Endodermal cell (in vitro differentiated cells): ENCODE data around the gene ADRA2B. TPM values are rescaled to one million over a fixed set of nuclear protein-coding genes. Genes with fewer than 3 reads are reported as not detected.

ENCODE experiments used
- DNase-seq: peaks from one replicate; pipeline ENCODE4 v3.0.0-alpha.2; 2017
- H3K27ac ChIP-seq: 2 replicates; pipeline ENCODE4 v1.5.1; 2013; ENCODE audit warnings: mild to moderate bottlenecking, low read depth, low read length, moderate library complexity
- H3K27me3 ChIP-seq: 2 replicates; pipeline ENCODE4 v1.6.1; 2013; ENCODE audit warnings: mild to moderate bottlenecking, low read length, moderate library complexity; ENCODE audit not compliant: insufficient read depth, control insufficient read depth, poor library complexity, severe bottlenecking
- H3K36me3 ChIP-seq: 2 replicates; pipeline ENCODE4 v1.7.0; 2013; ENCODE audit warnings: mild to moderate bottlenecking, low read length, moderate library complexity; ENCODE audit not compliant: control insufficient read depth, insufficient read depth
- H3K4me1 ChIP-seq: one replicate; pipeline ENCODE4 v1.7.0; 2013; ENCODE audit warnings: low read length; ENCODE audit not compliant: control insufficient read depth, insufficient read depth
- H3K4me3 ChIP-seq: 2 replicates; pipeline ENCODE4 v1.5.1; 2013; ENCODE audit warnings: mild to moderate bottlenecking, low read length, moderate library complexity
- H3K9ac ChIP-seq: 2 replicates; pipeline ENCODE4 v1.6.1; 2013; ENCODE audit warnings: mild to moderate bottlenecking, low read length, moderate library complexity; ENCODE audit not compliant: poor library complexity, severe bottlenecking; ENCODE audit errors: extremely low read depth
- H3K9me3 ChIP-seq: 2 replicates; pipeline ENCODE4 v1.6.1; 2013; ENCODE audit warnings: mild to moderate bottlenecking, low read length, moderate library complexity; ENCODE audit not compliant: control insufficient read depth
- H3K27ac Mint-ChIP-seq: 2 replicates; pipeline ENCODE4 v1.8.0; 2020; ENCODE audit warnings: mixed read lengths
- H3K27me3 Mint-ChIP-seq: 2 replicates; pipeline ENCODE4 v1.8.0; 2021; ENCODE audit warnings: mild to moderate bottlenecking, mixed read lengths; ENCODE audit not compliant: insufficient read depth
- H3K36me3 Mint-ChIP-seq: 2 replicates; pipeline ENCODE4 v1.8.0; 2020; ENCODE audit warnings: low read depth, mixed read lengths
- H3K4me1 Mint-ChIP-seq: 2 replicates; pipeline ENCODE4 v1.8.0; 2020; ENCODE audit warnings: mixed read lengths
- H3K4me3 Mint-ChIP-seq: 2 replicates; pipeline ENCODE4 v1.8.0; 2020; ENCODE audit warnings: mild to moderate bottlenecking, moderate library complexity, mixed read lengths
- H3K9me3 Mint-ChIP-seq: 2 replicates; pipeline ENCODE4 v1.8.0; 2020; ENCODE audit warnings: mild to moderate bottlenecking, mixed read lengths
- CTCF ChIP-seq: fragments of 200-600 bp; sonication (generic); conservative IDR thresholded peaks from 2 replicates; pipeline ENCODE4 v1.5.0; 2021; ENCODE audit warnings: antibody characterized with exemption, mild to moderate bottlenecking
- WGBS, 2 experiments: methylation state at CpG; one replicate each; pipeline versions ENCODE4 v1.1.5 to v1.1.7; 2013; ENCODE audit warnings: missing lambda C conversion rate in 2 of 2, mixed read lengths in 1 of 2; ENCODE audit not compliant: insufficient coverage in 1 of 2, insufficient read length in 1 of 2; 5-methylcytosine and 5-hydroxymethylcytosine counted together
- long read RNA-seq, 4 experiments: library from polyadenylated mRNA in 2 of 4; library from RNA in 1 of 4; library from capped mRNA in 1 of 4; stranded (forward) in 3 of 4; unstranded in 1 of 4; transcript quantifications; one replicate each; pipeline ENCODE4 v2.0.0, GENCODE V29; 2020 to 2021; ENCODE audit warnings: inconsistent platforms in 1 of 4
- polyA plus RNA-seq, 2 experiments: library from polyadenylated mRNA; stranded (reverse); fragments of 50-300 nt; gene quantifications; one replicate each; pipeline ENCODE4 v1.2.3, GENCODE V29; 2013
- total RNA-seq, 2 donors: library from RNA; stranded (reverse); fragmentation: NEBNext Ultra II Directional in 1 of 2; extraction: Animal tissue kit (Norgen Biotek cat#: 25700) in 1 of 2; gene quantifications; 2 replicates in 1 of 2; 3 replicates in 1 of 2; pipeline ENCODE4 v1.2.1, GENCODE V29; 2021

Gene ADRA2B
- 1 to 10 TPM; 2.4 to 3.8 TPM for total RNA-seq
- polyA plus RNA-seq (2013, experiment 1 of 2): 0.96 TPM
- polyA plus RNA-seq (2013, experiment 2 of 2): 1.1 TPM
- long read RNA-seq, experiment 1, partial matches to known transcripts: 0 of 3 reads
- long read RNA-seq, experiment 1, other reads (novel, unspliced or antisense): 0 of 3 reads
- long read RNA-seq, experiment 2, transcript ADRA2B-201 (1 exons, 3,371 nt): major isoform, 8 of 8 reads
- long read RNA-seq, experiment 2, partial matches to known transcripts: 0 of 8 reads
- long read RNA-seq, experiment 2, other reads (novel, unspliced or antisense): 0 of 8 reads
- long read RNA-seq, experiment 3, transcript ADRA2B-201 (1 exons, 3,371 nt): major isoform, 17 of 18 reads
- long read RNA-seq, experiment 3, partial matches to known transcripts: 0 of 18 reads
- long read RNA-seq, experiment 3, other reads (novel, unspliced or antisense): 1 of 18 reads
- long read RNA-seq, experiment 4: 0 reads

GRCh38 chr2:96116424-96116878, at the start of gene ADRA2B:
ADRA2B (minus strand) TSS chr2:96116571; CDS start chr2:96116149, 422 bp downstream.
- no peak within 1 kb of the TSS for H3K9ac ChIP-seq
- Mint-ChIP-seq H3K4me3 (peak within 1 kb of the TSS; percentile 57), H3K4me1 (no peaks in the 10 kb centered on the region), H3K27me3 (peaks cover 72% of the 10 kb centered on the region), H3K27ac (no peak within 1 kb of the TSS), H3K9me3 (peaks cover 3% of the 10 kb centered on the region), H3K36me3 (no peaks in the 10 kb centered on the region)
- no peaks in the 10 kb centered on the region for H3K4me1 ChIP-seq
- no peak within 1 kb of the TSS for H3K27ac ChIP-seq
- peak within 1 kb of the TSS; percentile 66 for H3K4me3 ChIP-seq
- peak; percentile 95 for DNase-seq
- H3K36me3 ChIP-seq: no peaks in the 10 kb centered on the region
- H3K9me3 ChIP-seq: no peaks in the 10 kb centered on the region
- TF ChIP-seq CTCF: no peak
- 1 to 3% methylated on average over 10 to 64 of the region's 64 CpGs for WGBS, 2 experiments
- H3K27me3 ChIP-seq: peaks cover 55% of the 10 kb centered on the region

- no peaks in the 10 kb centered on the region for H3K27me3 Mint-ChIP-seq
- peak; percentile 79 for DNase-seq
- H3K4me1 ChIP-seq: no peaks in the 10 kb centered on the region
- H3K27ac ChIP-seq: no peak overlapping the region
- no peak for TF ChIP-seq CTCF
- no peaks in the 10 kb centered on the region for H3K36me3 Mint-ChIP-seq
- H3K27me3 ChIP-seq: no peaks in the 10 kb centered on the region
- peaks cover 2% of the 10 kb centered on the region for H3K9me3 Mint-ChIP-seq
- WGBS, 2 experiments: 82 to 87% methylated on average over 8 to 18 of the region's 18 CpGs
- no peak overlapping the region for H3K4me3 Mint-ChIP-seq
- no peak overlapping the region for H3K27ac Mint-ChIP-seq
- H3K9me3 ChIP-seq: no peaks in the 10 kb centered on the region
- H3K4me1 Mint-ChIP-seq: peaks cover 9% of the 10 kb centered on the region
- H3K36me3 ChIP-seq: no peaks in the 10 kb centered on the region
- H3K4me3 ChIP-seq: no peak overlapping the region
- H3K9ac ChIP-seq: no peak overlapping the region
Observed at GRCh38 chr2:96164459-96165184, 48.3 kb upstream of the ADRA2B start.

DNA sequence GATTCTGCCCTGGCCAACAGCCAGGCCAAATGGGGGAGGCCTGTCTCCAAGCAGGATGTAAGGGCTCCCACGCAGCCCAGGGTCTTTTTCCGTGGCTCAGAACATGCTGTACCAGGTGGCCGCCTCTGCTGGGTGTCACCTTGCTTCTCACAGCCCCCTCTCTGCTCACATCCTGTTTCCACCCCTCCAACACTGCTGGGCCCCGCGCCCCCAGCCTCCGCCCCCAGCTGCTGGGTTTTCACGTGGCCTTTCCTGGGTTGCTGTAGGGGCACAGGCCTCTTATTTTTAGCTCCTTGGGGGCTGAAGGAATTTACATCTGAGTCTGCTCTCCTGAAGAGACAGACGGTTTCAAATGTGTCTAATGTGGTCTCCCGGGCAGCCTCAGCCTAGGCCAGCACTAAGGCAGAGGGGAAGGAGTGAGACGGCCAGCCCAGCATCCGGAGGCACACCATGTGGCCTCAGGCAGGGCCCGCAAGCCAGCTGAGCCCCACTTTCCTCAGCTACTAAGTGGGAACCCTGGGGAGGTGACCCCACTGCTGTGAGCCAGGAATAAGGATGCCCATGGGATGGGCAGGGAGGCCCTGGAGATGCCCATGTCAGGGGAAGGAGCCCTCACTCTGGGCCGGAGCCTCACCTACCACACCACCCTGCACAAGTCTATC, 47.5 kb upstream of the ADRA2B start:
- DNase-seq: no peak
- Histone ChIP-seq H3K9ac (no peak overlapping the region), H3K9me3 (no peaks in the 10 kb centered on the region), H3K4me1 (no peaks in the 10 kb centered on the region), H3K4me3 (no peak overlapping the region), H3K36me3 (no peaks in the 10 kb centered on the region), H3K27ac (peak overlapping the region; percentile 44), H3K27me3 (no peaks in the 10 kb centered on the region)
- H3K27ac Mint-ChIP-seq: no peak overlapping the region
- H3K27me3 Mint-ChIP-seq: peaks cover 2% of the 10 kb centered on the region
- H3K4me3 Mint-ChIP-seq: no peak overlapping the region
- H3K4me1 Mint-ChIP-seq: peaks cover 9% of the 10 kb centered on the region
- TF ChIP-seq CTCF: no peak
- H3K36me3 Mint-ChIP-seq: no peaks in the 10 kb centered on the region
- WGBS, 2 experiments: 87 to 94% methylated on average over 5 to 13 of the region's 13 CpGs
- H3K9me3 Mint-ChIP-seq: peaks cover 1% of the 10 kb centered on the region
